HAP-1 (cell line): ENCODE measurements around the gene PHB1.
"Not testable (repeated sequence)": the region's sequence is repeated elsewhere in the genome, so short reads cannot be mapped to it uniquely, and the experiment has no call there.

Experiments
- DNase-seq, 2 experiments: peaks; one replicate each; pipeline ENCODE4 v3.0.0-alpha.2; 2016 to 2020; ENCODE audit warnings: low spot score in 2 of 2
- H3K27me3 ChIP-seq: fragments of 250-450 bp; sonication (Bioruptor Pico); 2 replicates; pipeline ENCODE4 v1.5.1; 2020; ENCODE audit warnings: low read depth, mild to moderate bottlenecking, moderate library complexity
- H3K36me3 ChIP-seq: fragments of 250-450 bp; sonication (Bioruptor Pico); replicated peaks from 2 replicates; pipeline ENCODE4 v1.5.1; 2020; ENCODE audit warnings: mild to moderate bottlenecking
- H3K4me1 ChIP-seq: fragments of 250-450 bp; sonication (Bioruptor Pico); 2 replicates; pipeline ENCODE4 v1.5.1; 2020; ENCODE audit warnings: mild to moderate bottlenecking
- H3K4me3 ChIP-seq: fragments of 250-450 bp; sonication (Bioruptor Pico); 2 replicates; pipeline ENCODE4 v1.5.1; 2020; ENCODE audit warnings: mild to moderate bottlenecking, moderate library complexity
- H3K9me3 ChIP-seq: fragments of 250-450 bp; sonication (Bioruptor Pico); 2 replicates; pipeline ENCODE4 v1.5.1; 2020; ENCODE audit warnings: mild to moderate bottlenecking, moderate library complexity
- in situ Hi-C: fragments of 300-500 bp; cut with MboI; formaldehyde crosslinking; loops from 3 replicates; pipeline ENCODE4 v1.14.3; 2020; ENCODE audit warnings: low sequenced_read_pairs, inconsistent platforms, mixed read lengths

The PHB1 gene

DNA sequence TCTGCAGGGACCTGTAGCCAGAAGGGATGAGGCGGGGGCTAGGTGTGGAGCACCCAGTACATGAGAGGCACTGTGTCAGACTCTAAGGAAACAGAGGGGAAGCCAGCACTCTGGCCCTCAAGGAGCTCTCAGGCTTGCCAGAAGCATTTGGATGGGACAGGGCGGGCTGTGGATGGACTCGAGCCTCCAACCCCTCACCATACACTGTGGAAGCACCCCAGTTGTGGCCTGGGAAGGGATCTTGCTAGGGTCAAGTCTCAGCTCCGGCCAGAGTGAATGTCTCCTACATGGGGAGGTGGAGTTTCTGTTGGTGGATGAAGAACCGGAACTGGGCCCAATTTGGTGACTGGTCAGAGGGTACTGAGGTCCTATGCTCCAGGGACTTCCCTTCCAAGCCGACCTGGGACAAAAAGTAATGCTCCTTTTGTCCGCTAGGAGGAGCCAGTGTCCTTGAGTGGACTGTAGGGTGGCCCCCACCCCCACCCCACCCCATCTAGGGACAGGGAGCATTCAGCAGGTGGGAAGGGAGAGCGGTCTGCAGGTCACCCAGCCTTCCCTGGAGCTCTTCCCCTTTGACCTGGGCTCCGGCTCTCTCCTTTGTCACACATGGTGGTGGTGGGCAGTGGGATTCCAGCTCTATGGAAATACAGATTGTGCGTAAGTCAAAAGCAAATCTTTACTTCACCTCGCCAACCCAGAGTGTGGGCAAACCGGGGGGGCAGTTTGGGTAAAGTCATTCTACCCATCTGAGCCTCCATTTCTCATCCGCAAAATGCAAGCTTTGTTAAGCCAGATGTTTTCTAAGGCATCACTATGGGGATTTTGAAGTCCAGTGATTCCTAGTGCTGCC lies 20.4 kb upstream of the PHB1 start:
- in situ Hi-C loops = loop anchor here (10.0 kb wide), 1 partner anchor 120 kb away; no protein-coding TSS in a partner anchor
- peaks cover 8% of the 10 kb centered on the region; the same call in 1 of the 2 replicates for H3K27me3 ChIP-seq
- DNase-seq = peak; percentile 31 to 80

DNA sequence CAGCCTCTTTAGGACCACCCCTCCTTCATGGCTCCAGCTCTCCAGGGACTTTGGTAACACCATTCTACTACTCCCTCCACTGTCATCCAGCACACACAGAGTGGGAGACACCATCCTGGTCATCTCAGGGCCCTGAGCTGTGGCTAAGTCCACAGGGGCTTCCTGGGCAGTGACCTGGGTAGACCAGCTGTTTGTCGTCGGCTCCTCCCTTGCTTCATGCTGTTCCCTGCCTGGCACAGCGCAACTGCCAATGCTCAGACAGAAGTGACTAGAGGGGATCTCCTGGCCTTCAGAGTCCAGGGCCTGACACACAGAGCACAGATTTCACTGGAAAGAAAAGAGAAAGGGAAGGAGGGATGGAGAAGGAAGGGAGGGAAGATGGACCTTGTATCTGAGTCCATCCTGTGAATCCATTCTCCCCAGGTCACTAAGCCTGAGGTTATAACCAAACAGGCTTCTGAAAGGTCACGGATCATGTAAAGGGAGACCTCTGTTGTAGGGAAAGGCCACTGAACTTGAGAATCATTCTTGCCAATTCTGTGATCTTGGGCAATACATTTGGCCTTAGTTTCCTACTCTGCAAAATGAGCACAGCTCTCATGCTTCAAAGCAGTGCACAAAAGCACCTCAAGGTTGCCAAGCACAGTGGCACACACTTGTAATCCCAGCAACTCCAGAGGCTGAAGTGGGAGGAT lies 18.5 kb upstream of the PHB1 start:
- in situ Hi-C loops = loop anchor here (10.0 kb wide), 1 partner anchor 122 kb away; no protein-coding TSS in a partner anchor
- H3K4me1 ChIP-seq = no peaks in the 10 kb centered on the region

More for the DNA sequence above, 20.4 kb upstream of the PHB1 start:
- no peak overlapping the region for H3K4me3 ChIP-seq
- H3K4me1 ChIP-seq = no peaks in the 10 kb centered on the region
- H3K9me3 ChIP-seq = no peaks in the 10 kb centered on the region
- no peaks in the 10 kb centered on the region for H3K36me3 ChIP-seq

GRCh38 chr17:49431743-49432142 lies 17.1 kb upstream of the PHB1 start:
- in situ Hi-C loops = loop anchor here (10.0 kb wide), 1 partner anchor 123 kb away; no protein-coding TSS in a partner anchor
- DNase-seq = no peak
- Histone ChIP-seq H3K4me3 (no peak overlapping the region), H3K4me1 (no peaks in the 10 kb centered on the region), H3K9me3 (no peaks in the 10 kb centered on the region), H3K36me3 (no peaks in the 10 kb centered on the region), H3K27me3 (peaks cover 8% of the 10 kb centered on the region; the same call in 1 of the 2 replicates)

More for the DNA sequence above, 18.5 kb upstream of the PHB1 start:
- Histone ChIP-seq H3K36me3 (no peaks in the 10 kb centered on the region), H3K9me3 (no peaks in the 10 kb centered on the region), H3K4me3 (no peak overlapping the region), H3K27me3 (peaks cover 3% of the 10 kb centered on the region; the same call in 1 of the 2 replicates)
- no peak for DNase-seq

- in situ Hi-C loops = no loop called here
- H3K9me3 ChIP-seq = peaks cover 8% of the 10 kb centered on the region; the same call in 1 of the 2 replicates
These were observed 10.3 kb upstream of the PHB1 start for GRCh38 chr17:49425004-49425286.

GRCh38 chr17:49424276-49425003 lies 9.8 kb upstream of the PHB1 start:
- H3K27me3 ChIP-seq, DNase-seq, in situ Hi-C loops, H3K4me3 ChIP-seq, H3K36me3 ChIP-seq, H3K4me1 ChIP-seq, H3K9me3 ChIP-seq: not testable (repeated sequence)

More at GRCh38 chr17:49425004-49425286, 10.3 kb upstream of the PHB1 start:
- Histone ChIP-seq H3K4me1 (no peaks in the 10 kb centered on the region), H3K36me3 (no peaks in the 10 kb centered on the region), H3K4me3 (no peak overlapping the region), H3K27me3 (peaks cover 8% of the 10 kb centered on the region; the same call in 1 of the 2 replicates)
- DNase-seq = no peak

DNA sequence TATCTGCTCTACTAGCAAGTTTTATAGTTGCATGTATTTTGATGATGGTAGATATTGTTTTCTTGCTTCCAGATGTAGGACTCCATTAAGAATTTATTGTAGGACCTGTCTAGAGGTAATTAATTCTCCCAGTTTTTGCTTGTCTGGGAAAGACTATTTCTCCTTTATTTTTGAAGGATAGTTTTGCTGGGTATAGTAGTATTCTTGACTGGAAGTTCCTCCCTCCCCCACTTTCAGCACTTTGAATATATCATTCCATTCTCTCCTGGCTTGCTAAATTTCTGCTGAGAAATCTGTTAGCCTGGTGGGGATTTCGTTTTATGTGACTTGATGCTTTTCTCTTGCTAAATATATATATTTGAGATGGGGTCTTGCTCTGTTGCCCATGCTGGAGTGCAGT lies 8.0 kb upstream of the PHB1 start:
- Histone ChIP-seq H3K4me1 (no peaks in the 10 kb centered on the region), H3K36me3 (no peaks in the 10 kb centered on the region), H3K27me3 (peaks cover 8% of the 10 kb centered on the region; the same call in 1 of the 2 replicates), H3K4me3 (no peak overlapping the region), H3K9me3 (peaks cover 8% of the 10 kb centered on the region; the same call in 1 of the 2 replicates)
- DNase-seq = no peak
- in situ Hi-C loops = no loop called here

DNA sequence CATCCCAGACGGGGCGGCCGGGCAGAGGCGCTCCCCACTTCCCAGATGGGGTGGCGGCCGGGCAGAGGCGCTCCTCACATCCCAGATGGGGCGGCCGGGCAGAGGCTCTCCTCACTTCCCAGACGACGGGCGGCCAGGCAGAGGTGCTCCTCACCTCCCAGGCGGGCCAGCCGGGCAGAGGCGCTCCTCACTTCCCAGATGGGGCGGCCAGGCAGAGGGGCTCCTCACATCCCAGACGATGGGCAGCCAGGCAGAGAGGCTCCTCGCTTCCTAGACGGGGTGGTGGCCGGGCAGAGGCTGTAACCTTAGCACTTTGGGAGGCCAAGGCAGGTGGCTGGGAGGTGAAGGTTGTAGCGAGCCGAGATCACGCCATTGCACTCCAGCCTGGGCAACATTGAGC lies 5.1 kb upstream of the PHB1 start:
- H3K4me3 ChIP-seq, in situ Hi-C loops, H3K9me3 ChIP-seq, H3K27me3 ChIP-seq, DNase-seq, H3K36me3 ChIP-seq, H3K4me1 ChIP-seq: not testable (repeated sequence)

GRCh38 chr17:49418754-49419740 lies 4.4 kb upstream of the PHB1 start:
- H3K4me3 ChIP-seq, H3K4me1 ChIP-seq, H3K9me3 ChIP-seq, DNase-seq, in situ Hi-C loops, H3K36me3 ChIP-seq, H3K27me3 ChIP-seq: not testable (repeated sequence)

GRCh38 chr17:49414271-49414621 lies 436 bp downstream of the PHB1 start:
- peak overlapping the region; percentile 77 for H3K4me3 ChIP-seq
- H3K9me3 ChIP-seq = no peaks in the 10 kb centered on the region
- in situ Hi-C loops = no loop called here
- no peaks in the 10 kb centered on the region for H3K27me3 ChIP-seq
- H3K4me1 ChIP-seq = peaks cover 5% of the 10 kb centered on the region; the same call in 1 of the 2 replicates
- peak in 1 of 2 experiments; percentile 33 for DNase-seq
- H3K36me3 ChIP-seq = peaks cover 34% of the 10 kb centered on the region

DNA sequence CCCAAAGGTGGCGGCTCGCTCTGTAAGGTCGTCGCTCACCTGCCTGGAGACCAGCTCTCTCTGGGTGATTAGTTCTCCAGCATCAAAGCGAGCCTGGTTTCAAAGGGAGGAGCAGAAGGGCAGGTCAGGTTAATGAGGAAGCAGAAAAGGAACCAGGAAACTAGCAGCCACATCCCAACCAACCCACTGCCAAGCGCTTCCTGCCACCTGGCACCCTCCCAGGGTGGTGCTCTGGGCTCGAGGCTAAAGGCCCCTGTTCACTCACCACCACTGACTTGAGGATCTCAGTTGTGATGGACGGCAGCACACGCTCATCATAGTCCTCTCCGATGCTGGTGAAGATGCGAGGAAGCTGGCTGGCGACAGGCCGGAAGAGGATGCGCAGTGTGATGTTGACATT lies 5.6 kb downstream of the PHB1 start:
- in situ Hi-C loops = loop anchor here (10.0 kb wide), 2 partner anchors 146 to 296 kb away; partner anchors contain the start of gene SLC35B1
- Histone ChIP-seq H3K36me3 (peaks cover 83% of the 10 kb centered on the region), H3K27me3 (no peaks in the 10 kb centered on the region), H3K4me1 (0 out of 2 replicates have a peak, but pooled peaks cover 2% of the 10 kb centered on the region), H3K9me3 (no peaks in the 10 kb centered on the region), H3K4me3 (no peak overlapping the region)
- DNase-seq = no peak

DNA sequence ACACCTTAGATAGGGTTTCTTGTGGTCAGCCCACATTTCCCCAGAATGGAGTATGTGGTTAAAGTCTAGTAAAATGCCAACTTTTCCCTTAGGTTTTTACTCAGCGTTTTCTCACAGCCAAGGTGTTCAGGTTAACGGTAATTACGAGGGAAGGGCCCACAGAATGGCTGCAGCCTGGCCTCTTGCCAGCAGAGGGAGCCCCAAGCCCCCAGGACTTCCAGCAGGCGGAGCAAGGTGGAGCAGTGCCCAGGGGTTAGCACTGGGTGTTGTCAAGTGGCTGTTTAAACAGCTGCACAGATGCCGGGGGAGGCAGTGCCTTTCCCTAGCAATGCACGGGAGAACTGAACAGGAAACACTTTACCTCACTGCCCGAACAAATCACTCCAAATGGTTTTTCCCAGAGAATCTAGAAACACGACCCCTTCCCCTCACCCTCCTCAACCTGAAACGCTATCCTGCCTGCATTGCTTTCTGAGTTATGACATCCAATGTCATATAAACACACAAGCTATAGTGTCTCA lies 6.6 kb downstream of the PHB1 start:
- Histone ChIP-seq H3K27me3 (no peaks in the 10 kb centered on the region), H3K4me3 (no peak overlapping the region), H3K9me3 (no peaks in the 10 kb centered on the region), H3K36me3 (peaks cover 85% of the 10 kb centered on the region), H3K4me1 (no peaks in the 10 kb centered on the region)
- DNase-seq = peak; percentile 54 to 85
- in situ Hi-C loops = loop anchor here (10.0 kb wide), 2 partner anchors 147 to 297 kb away; partner anchors contain the start of gene SLC35B1

GRCh38 chr17:49407086-49407485 lies 7.6 kb downstream of the PHB1 start:
- Histone ChIP-seq H3K36me3 (peaks cover 77% of the 10 kb centered on the region), H3K27me3 (no peaks in the 10 kb centered on the region), H3K4me1 (no peaks in the 10 kb centered on the region), H3K9me3 (no peaks in the 10 kb centered on the region), H3K4me3 (no peak overlapping the region)
- in situ Hi-C loops = loop anchor here (10.0 kb wide), 2 partner anchors 148 to 298 kb away; partner anchors contain the start of gene SLC35B1
- no peak for DNase-seq
